Skin epidermis (tissue), 12 donors: Measurements from ENCODE around the gene MON1B.
A peak's percentile ranks its signal among the peaks of the same experiment; 100 is the strongest.

Experiments
- H3K27ac ChIP-seq, 21 experiments: fragments of 200-600 bp; sonication (generic) in 11 of 21; one replicate each; pipeline ENCODE4 v1.5.0; 2020; ENCODE audit warnings: mild to moderate bottlenecking in 3 of 21, inconsistent platforms in 2 of 21, moderate library complexity in 2 of 21
- H3K4me3 ChIP-seq, 7 experiments: fragments of 200-600 bp; sonication (generic) in 2 of 7; one replicate each; pipeline ENCODE4 v1.5.0; 2020; ENCODE audit warnings: inconsistent platforms in 2 of 7, mild to moderate bottlenecking in 2 of 7, moderate library complexity in 1 of 7

MON1B gene

GRCh38 chr16:77194295-77195231 is 3.6 kb downstream of the MON1B start:
- no peak overlapping the region for H3K27ac ChIP-seq
- H3K4me3 ChIP-seq = no peak overlapping the region

GRCh38 chr16:77195411-77195810 is 4.4 kb downstream of the MON1B start:
- H3K27ac ChIP-seq = no peak overlapping the region
- H3K4me3 ChIP-seq = no peak overlapping the region

GRCh38 chr16:77197747-77198146 is 6.8 kb downstream of the MON1B start:
- H3K4me3 ChIP-seq = no peak overlapping the region
- H3K27ac ChIP-seq = no peak overlapping the region

- Histone ChIP-seq H3K27ac (no peak within 1 kb of the TSS), H3K4me3 (no peak within 1 kb of the TSS)
Measured at GRCh38 chr16:77199211-77199610, 8.2 kb downstream of the MON1B start, which contains the start of gene SYCE1L. TSS of gene SYCE1L (plus strand) at chr16:77199408. CDS start at chr16:77199452, 44 bp downstream.

- Histone ChIP-seq H3K4me3 (no peak overlapping the region), H3K27ac (no peak overlapping the region)
Measured at GRCh38 chr16:77206533-77206932, 15.5 kb downstream of the MON1B start.

GRCh38 chr16:77207030-77207429 is 16.0 kb downstream of the MON1B start:
- H3K27ac ChIP-seq = no peak overlapping the region
- H3K4me3 ChIP-seq = no peak overlapping the region

- H3K4me3 ChIP-seq = no peak overlapping the region
- no peak overlapping the region for H3K27ac ChIP-seq
Measured at GRCh38 chr16:77208382-77208781, 17.4 kb downstream of the MON1B start.

GRCh38 chr16:77211880-77212740 is 21.1 kb downstream of the MON1B start:
- Histone ChIP-seq H3K4me3 (peak overlapping the region; percentile 53 to 77 (median 68)), H3K27ac (peak overlapping the region in 20 of 21 experiments; percentile 13 to 83 (median 66))

GRCh38 chr16:77212741-77213541 is 22.0 kb downstream of the MON1B start:
- Histone ChIP-seq H3K4me3 (peak overlapping the region; percentile 53 to 77 (median 68)), H3K27ac (peak overlapping the region in 20 of 21 experiments; percentile 13 to 83 (median 66))

GRCh38 chr16:77213542-77214106 is 22.6 kb downstream of the MON1B start:
- peak overlapping the region in 2 of 7 experiments; percentile 61 to 75 for H3K4me3 ChIP-seq

GRCh38 chr16:77214411-77215138 is 23.6 kb downstream of the MON1B start:
- H3K27ac ChIP-seq = no peak overlapping the region
- H3K4me3 ChIP-seq = no peak overlapping the region

More at GRCh38 chr16:77213542-77214106, 22.6 kb downstream of the MON1B start:
- H3K27ac ChIP-seq = peak overlapping the region in 2 of 21 experiments; percentile 14 to 79

GRCh38 chr16:77219437-77219836 is 28.4 kb downstream of the MON1B start:
- Histone ChIP-seq H3K27ac (no peak overlapping the region), H3K4me3 (no peak overlapping the region)

GRCh38 chr16:77220427-77220826 is 29.4 kb downstream of the MON1B start:
- Histone ChIP-seq H3K4me3 (no peak overlapping the region), H3K27ac (no peak overlapping the region)

- no peak overlapping the region for H3K4me3 ChIP-seq
- no peak overlapping the region for H3K27ac ChIP-seq
Measured at GRCh38 chr16:77221482-77221881, 30.5 kb downstream of the MON1B start.

GRCh38 chr16:77223184-77223583 is 32.2 kb downstream of the MON1B start:
- no peak overlapping the region for H3K4me3 ChIP-seq
- no peak overlapping the region for H3K27ac ChIP-seq

GRCh38 chr16:77225182-77225581 is 34.2 kb downstream of the MON1B start:
- Histone ChIP-seq H3K27ac (no peak overlapping the region), H3K4me3 (no peak overlapping the region)

GRCh38 chr16:77227745-77228144 is 36.8 kb downstream of the MON1B start:
- H3K4me3 ChIP-seq = no peak overlapping the region
- no peak overlapping the region for H3K27ac ChIP-seq

GRCh38 chr16:77231047-77231446 is 40.1 kb downstream of the MON1B start:
- no peak overlapping the region for H3K4me3 ChIP-seq
- H3K27ac ChIP-seq = no peak overlapping the region
